H1 (cell line): Measurements from ENCODE around the gene ANKRD29. TPM values are rescaled to one million over a fixed set of nuclear protein-coding genes. Genes with fewer than 3 reads are reported as not detected.

Experiments used
- CTCF ChIA-PET: fragments of 300-600 bp; sonication (Branson Sonifier 250); formaldehyde crosslinking; loops from one replicate; lab custom pipeline; 2021; ENCODE audit not compliant: partially characterized antibody; lab: Charles Lee
- POLR2A ChIA-PET: fragments of 300-600 bp; sonication (Branson Sonifier 250); formaldehyde crosslinking; loops from one replicate; lab custom pipeline; 2021; ENCODE audit warnings: inconsistent platforms; ENCODE audit not compliant: partially characterized antibody; lab: Charles Lee
- DNase-seq, 2 experiments: peaks; one replicate each; pipeline versions ENCODE4 v3.0.0 to v3.0.0-alpha.2; 2010 to 2022; ENCODE audit warnings: low spot score in 2 of 2, low read depth in 1 of 2, mixed read lengths in 1 of 2
- FAIRE-seq: peaks from 2 replicates; lab custom pipeline; 2011; peaks lifted over from hg19 to GRCh38; lab: Jason Lieb, UNC
- H2AFZ ChIP-seq: 2 replicates; pipeline ENCODE4 v1.8.1; 2012; ENCODE audit warnings: low read length, inconsistent platforms
- H2AK5ac ChIP-seq: 2 replicates; pipeline ENCODE4 v1.6.1; 2013; ENCODE audit warnings: low read depth, low read length
- H2BK120ac ChIP-seq: replicated peaks from 2 replicates; pipeline ENCODE3; 2013; ENCODE audit warnings: low read depth, low read length, inconsistent platforms
- H2BK12ac ChIP-seq: 2 replicates; pipeline ENCODE4 v1.6.1; 2013; ENCODE audit warnings: low read depth, low read length
- H2BK15ac ChIP-seq: 2 replicates; pipeline ENCODE4 v1.6.1; 2013; ENCODE audit warnings: low read length
- H2BK20ac ChIP-seq: 2 replicates; pipeline ENCODE4 v1.6.1; 2013; ENCODE audit warnings: low read length
- H2BK5ac ChIP-seq: 2 replicates; pipeline ENCODE4 v1.6.1; 2013; ENCODE audit warnings: low read depth, low read length
- H3K14ac ChIP-seq: 2 replicates; pipeline ENCODE4 v1.6.1; 2013; ENCODE audit warnings: inconsistent platforms; ENCODE audit not compliant: insufficient read length
- H3K18ac ChIP-seq: 2 replicates; pipeline ENCODE4 v1.6.1; 2013; ENCODE audit warnings: low read length; ENCODE audit errors: extremely low read depth
- H3K23ac ChIP-seq: 2 replicates; pipeline ENCODE4 v1.6.1; 2013; ENCODE audit warnings: inconsistent platforms; ENCODE audit not compliant: insufficient read length
- H3K23me2 ChIP-seq: 2 replicates; pipeline ENCODE4 v1.6.1; 2013; ENCODE audit warnings: low read depth, low read length
- H3K27ac ChIP-seq: 2 replicates; pipeline ENCODE4 v1.6.1; 2011; ENCODE audit warnings: low read depth, low read length, inconsistent platforms
- H3K27me3 ChIP-seq, 4 experiments: replicated peaks in 1 of 4; 1 replicate in 1 of 4; 2 replicates in 3 of 4; pipeline versions ENCODE4 v1.6.1 to v1.8.1; 2011 to 2013; ENCODE audit warnings: low read length in 3 of 4, mild to moderate bottlenecking in 3 of 4, inconsistent platforms in 2 of 4, mixed read lengths in 2 of 4, moderate library complexity in 1 of 4; ENCODE audit not compliant: control insufficient read depth in 3 of 4, insufficient read depth in 3 of 4; ENCODE audit errors: extremely low read depth in 1 of 4
- H3K36me3 ChIP-seq, 4 experiments: 2 replicates each; pipeline versions ENCODE4 v1.6.1 to v1.8.1; 2011 to 2013; ENCODE audit warnings: mild to moderate bottlenecking in 4 of 4, low read length in 3 of 4, moderate library complexity in 2 of 4, control low read depth in 1 of 4, inconsistent platforms in 1 of 4; ENCODE audit not compliant: insufficient read depth in 4 of 4, control insufficient read depth in 2 of 4
- H3K4ac ChIP-seq: replicated peaks from 2 replicates; pipeline ENCODE3; 2013; ENCODE audit warnings: low read length, low read depth, mixed read lengths, inconsistent platforms; ENCODE audit not compliant: insufficient read length
- H3K4me1 ChIP-seq, 4 experiments: replicated peaks in 1 of 4; 1 replicate in 1 of 4; 2 replicates in 3 of 4; pipeline versions ENCODE4 v1.6.1 to v1.8.1; 2011 to 2013; ENCODE audit warnings: low read length in 3 of 4, inconsistent platforms in 2 of 4, mixed read lengths in 1 of 4; ENCODE audit not compliant: insufficient read depth in 4 of 4, control insufficient read depth in 3 of 4
- H3K4me2 ChIP-seq, 2 experiments: 2 replicates each; pipeline versions ENCODE4 v1.6.1 to v1.8.1; 2011 to 2013; ENCODE audit warnings: low read depth in 2 of 2, low read length in 2 of 2, control low read depth in 1 of 2, inconsistent platforms in 1 of 2, mild to moderate bottlenecking in 1 of 2; ENCODE audit not compliant: insufficient read depth in 1 of 2
- H3K4me3 ChIP-seq, 4 experiments: fragments of 200-600, 300-600 bp in 1 of 4; sonication (generic), shearing (Covaris generic), sonication (Bioruptor Twin) in 1 of 4; 2 replicates each; pipeline versions ENCODE4 v1.5.1 to v1.8.1; 2011 to 2016; ENCODE audit warnings: low read length in 4 of 4, low read depth in 3 of 4, control low read depth in 2 of 4, inconsistent platforms in 2 of 4, mild to moderate bottlenecking in 2 of 4, mixed read lengths in 1 of 4, moderate library complexity in 1 of 4; ENCODE audit not compliant: insufficient read depth in 2 of 4; ENCODE audit errors: extremely low read depth in 1 of 4
- H3K56ac ChIP-seq: replicated peaks from 2 replicates; pipeline ENCODE3; 2013; ENCODE audit warnings: low read depth, mild to moderate bottlenecking, mixed read lengths, low read length, inconsistent platforms; ENCODE audit not compliant: insufficient read length
- H3K79me1 ChIP-seq: 2 replicates; pipeline ENCODE4 v1.6.1; 2013; ENCODE audit warnings: low read depth, low read length, control low read depth
- H3K79me2 ChIP-seq, 2 experiments: 2 replicates each; pipeline versions ENCODE4 v1.6.1 to v1.8.1; 2012 to 2013; ENCODE audit warnings: low read length in 2 of 2, mild to moderate bottlenecking in 2 of 2, inconsistent platforms in 1 of 2; ENCODE audit not compliant: insufficient read depth in 2 of 2, control insufficient read depth in 1 of 2
- H3K9ac ChIP-seq, 4 experiments: replicated peaks in 1 of 4; 1 replicate in 1 of 4; 2 replicates in 3 of 4; pipeline versions ENCODE4 v1.6.1 to v1.8.1; 2011 to 2013; ENCODE audit warnings: low read depth in 3 of 4, low read length in 3 of 4, control low read depth in 2 of 4, mild to moderate bottlenecking in 2 of 4, moderate library complexity in 2 of 4, inconsistent platforms in 1 of 4; ENCODE audit errors: extremely low read depth in 1 of 4
- H3K9me3 ChIP-seq, 2 experiments: 2 replicates each; pipeline versions ENCODE4 v1.6.1 to v1.8.1; 2012 to 2013; ENCODE audit warnings: mild to moderate bottlenecking in 2 of 2, moderate library complexity in 2 of 2, control low read depth in 1 of 2, inconsistent platforms in 1 of 2, low read depth in 1 of 2, low read length in 1 of 2, mixed read lengths in 1 of 2; ENCODE audit not compliant: insufficient read depth in 2 of 2
- H4K20me1 ChIP-seq, 2 experiments: replicated peaks in 1 of 2; 2 replicates each; pipeline versions ENCODE3 to v1.8.1; 2011 to 2013; ENCODE audit warnings: inconsistent platforms in 2 of 2, low read length in 2 of 2, mild to moderate bottlenecking in 1 of 2; ENCODE audit not compliant: insufficient read depth in 2 of 2, control insufficient read depth in 1 of 2
- H4K5ac ChIP-seq: 2 replicates; pipeline ENCODE4 v1.6.1; 2013; ENCODE audit warnings: low read length, low read depth, mixed read lengths, inconsistent platforms; ENCODE audit not compliant: insufficient read length
- H4K8ac ChIP-seq: 2 replicates; pipeline ENCODE4 v1.8.0; 2013; ENCODE audit warnings: mild to moderate bottlenecking, moderate library complexity, low read length, inconsistent platforms; ENCODE audit not compliant: insufficient read depth; ENCODE audit errors: extremely low read depth
- H4K91ac ChIP-seq: replicated peaks from 2 replicates; pipeline ENCODE3; 2013; ENCODE audit warnings: low read length, mixed read lengths, inconsistent platforms; ENCODE audit not compliant: insufficient read length
- CBX5 ChIP-seq: fragments of 300-800, 300-1000 bp; sonication (generic); IDR thresholded peaks from 2 replicates; pipeline ENCODE4 v1.7.1; 2016; ENCODE audit warnings: antibody characterized with exemption, low read length, low read depth
- CEBPB ChIP-seq: IDR thresholded peaks from 2 replicates; pipeline ENCODE4 v1.6.1; 2012; ENCODE audit warnings: low read depth, low read length
- GTF2F1 ChIP-seq: IDR thresholded peaks from 2 replicates; pipeline ENCODE4 v1.6.1; 2012; ENCODE audit warnings: low read depth, low read length, improper control_type of control experiment, borderline replicate concordance
- HDAC6 ChIP-seq: IDR thresholded peaks from one replicate; pipeline ENCODE4 v1.7.1; 2012; ENCODE audit warnings: low read depth, mild to moderate bottlenecking, inconsistent platforms, low read length, moderate library complexity
- KDM5A ChIP-seq: fragments of 200-600 bp; IDR thresholded peaks from 2 replicates; pipeline ENCODE4 v1.7.1; 2012; ENCODE audit warnings: mild to moderate bottlenecking, low read length, inconsistent platforms, mixed read lengths
- SIN3A ChIP-seq, 2 experiments: IDR thresholded peaks in 1 of 2; conservative IDR thresholded peaks in 1 of 2; 2 replicates each; pipeline ENCODE4 v1.6.1; 2011 to 2012; ENCODE audit warnings: low read length in 2 of 2, improper control_type of control experiment in 1 of 2, low read depth in 1 of 2, mild to moderate bottlenecking in 1 of 2
- SP4 ChIP-seq: IDR thresholded peaks from 2 replicates; pipeline ENCODE4 v1.6.1; 2012; ENCODE audit warnings: low read length, inconsistent platforms
- SRF ChIP-seq: IDR thresholded peaks from 2 replicates; pipeline ENCODE4 v1.6.1; 2011; ENCODE audit warnings: mild to moderate bottlenecking, low read depth, low read length, moderate library complexity
- SUZ12 ChIP-seq: fragments of 200-600 bp; sonication (generic); IDR thresholded peaks from 2 replicates; pipeline ENCODE4 v1.6.1; 2012; ENCODE audit warnings: mild to moderate bottlenecking, inconsistent platforms, low read length, moderate library complexity, mixed read lengths
- TEAD4 ChIP-seq: IDR thresholded peaks from 2 replicates; pipeline ENCODE4 v1.6.1; 2012; ENCODE audit warnings: low read depth, low read length, inconsistent platforms, mixed read lengths
- WGBS, 2 experiments: shearing (Covaris generic) in 1 of 2; methylation state at CpG; one replicate each; pipeline versions ENCODE4 v1.1.6 to v1.1.7; 2013 to 2015; ENCODE audit warnings: low lambda C conversion rate in 2 of 2, mixed read lengths in 2 of 2, inconsistent platforms in 1 of 2, low coverage in 1 of 2, missing lambda C conversion rate in 1 of 2; ENCODE audit not compliant: insufficient replicate concordance in 2 of 2, insufficient coverage in 1 of 2, insufficient read length in 1 of 2; ENCODE audit errors: extremely low coverage in 1 of 2, missing lambda C conversion rate in 1 of 2; 5-methylcytosine and 5-hydroxymethylcytosine counted together
- polyA plus RNA-seq, 7 experiments: library from polyadenylated mRNA; depleted of rRNA in 3 of 7; stranded (reverse) in 5 of 7; unstranded in 2 of 7; fragments of >200 nt in 5 of 7; fragments of 200-250 nt in 2 of 7; gene quantifications; 1 replicate in 5 of 7; 2 replicates in 1 of 7; 4 replicates in 1 of 7; pipeline versions ENCODE4 v1.2.1 to v1.2.3, GENCODE V29; 2011 to 2013; ENCODE audit warnings: missing spikeins in 2 of 7, mixed read lengths in 2 of 7
- total RNA-seq: library from RNA; stranded (reverse); fragmentation: NEBNext Ultra II Directional; extraction: Animal tissue kit (Norgen Biotek cat#: 25700); gene quantifications from 2 replicates; pipeline ENCODE4 v1.2.1, GENCODE V29; 2021
- TF ChIP-seq, protein P1 (sequence below): IDR thresholded peaks from 2 replicates; pipeline ENCODE4 v1.6.1; 2011; ENCODE audit warnings: low read length, improper control_type of control experiment

The ANKRD29 gene
- total and polyA plus RNA-seq, 2 of the 8 experiments (the other 6 are each of a cell fraction or from before 2014, with no cell fraction given): 3.0 to 7.3 TPM

DNA sequence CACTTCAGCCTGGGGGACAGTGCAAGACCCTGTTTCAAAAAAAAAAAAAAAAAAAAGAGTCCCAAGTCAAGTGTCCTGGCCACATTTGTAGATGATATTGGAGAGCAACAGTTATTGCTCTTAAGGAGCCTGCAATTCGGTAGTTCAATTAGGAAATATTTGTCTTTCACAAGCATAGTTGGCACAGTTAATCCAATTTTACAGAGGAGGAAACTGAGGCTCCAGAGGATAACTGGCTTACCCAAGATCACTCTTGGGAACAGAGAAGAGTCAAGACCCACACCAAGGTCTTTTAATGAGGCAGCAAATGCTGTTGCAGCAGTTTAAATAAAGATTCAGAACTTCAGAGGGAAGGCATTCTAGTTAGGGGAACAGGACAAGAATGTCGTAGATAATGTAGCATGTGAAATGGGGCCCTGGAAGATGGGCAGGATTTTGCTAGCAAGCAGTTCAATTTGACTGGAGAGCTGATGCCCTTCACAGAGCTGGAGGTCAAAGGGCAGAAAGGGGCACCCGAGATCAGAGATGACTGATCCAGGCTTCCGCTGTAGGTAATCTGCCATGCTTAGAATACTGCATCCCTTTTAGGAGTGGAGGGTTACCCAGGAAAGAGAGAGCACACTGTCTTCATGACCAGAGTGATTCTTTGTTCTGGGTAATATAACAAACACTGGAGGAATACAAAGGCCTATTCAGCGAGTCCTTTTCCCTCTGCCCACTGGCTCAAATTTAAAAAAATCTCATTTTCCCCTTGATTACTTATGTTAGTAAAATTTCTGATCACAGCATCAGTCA is 79.4 kb downstream of the ANKRD29 start:
- H3K18ac ChIP-seq: no peak overlapping the region
- POLR2A ChIA-PET: no interaction called here
- no peak overlapping the region for H3K4me3 ChIP-seq
- DNase-seq (no peak), FAIRE-seq (no peak)
- H2BK5ac ChIP-seq: no peak overlapping the region
- no peak overlapping the region for H3K4me2 ChIP-seq
- H3K36me3 ChIP-seq: peaks cover 0 to 4% (median 0%) of the 10 kb centered on the region in 4 experiments; a peak in 1 of 8 replicates
- H3K27ac ChIP-seq: no peak overlapping the region
- H3K79me2 ChIP-seq: peaks cover 0 to 62% of the 10 kb centered on the region in 2 experiments; a peak in 2 of 4 replicates
- no peak overlapping the region for H3K23ac ChIP-seq
- H4K20me1 ChIP-seq: peaks cover 0 to 4% of the 10 kb centered on the region in 2 experiments
- H2BK20ac ChIP-seq: no peak overlapping the region
- no peak overlapping the region for H3K56ac ChIP-seq
- no peak overlapping the region for H2AK5ac ChIP-seq
- H2BK15ac ChIP-seq: no peak overlapping the region
- no peak overlapping the region for H2AFZ ChIP-seq
- H3K4ac ChIP-seq: no peak overlapping the region
- no peak overlapping the region for H4K5ac ChIP-seq
- peaks cover 0 to 3% (median 1%) of the 10 kb centered on the region in 4 experiments; a peak in 3 of 7 replicates for H3K4me1 ChIP-seq
- no peak overlapping the region for H4K91ac ChIP-seq
- no peaks in the 10 kb centered on the region for H3K9me3 ChIP-seq
- H3K9ac ChIP-seq: no peak overlapping the region
- peaks cover 12% of the 10 kb centered on the region for H3K79me1 ChIP-seq
- WGBS, 2 experiments: 88% methylated on average over 5 of the region's 5 CpGs; no CpG with 5 or more reads in 1 of the 2 experiments
- H4K8ac ChIP-seq: no peak overlapping the region
- no peak overlapping the region for H3K14ac ChIP-seq
- H3K23me2 ChIP-seq: peaks cover 9% of the 10 kb centered on the region
- CTCF ChIA-PET: interaction anchor here (0.6 to 2.2 kb wide), 2 partner anchors 14 to 221 kb away, joined by 4 to 9 read pairs; no protein-coding TSS in a partner anchor
- H3K27me3 ChIP-seq: peaks cover 0 to 2% (median 0%) of the 10 kb centered on the region in 4 experiments; a peak in 1 of 7 replicates
- no peak overlapping the region for H2BK120ac ChIP-seq
- no peak overlapping the region for H2BK12ac ChIP-seq
- TF ChIP-seq KDM5A (no peak), SRF (no peak), SIN3A (conservative IDR thresholded peaks at IDR 0.05 in 1 of 2, IDR thresholded peaks at IDR 0.05 in 1 of 2; ENCODE audit: low read depth in 1 of 2, low read length in 2 of 2) (no peak), CBX5 (no peak), GTF2F1 (no peak), TEAD4 (no peak), CEBPB (no peak), SP4 (no peak), SUZ12 (no peak), HDAC6 (no peak)
- TF ChIP-seq, protein P1, sequence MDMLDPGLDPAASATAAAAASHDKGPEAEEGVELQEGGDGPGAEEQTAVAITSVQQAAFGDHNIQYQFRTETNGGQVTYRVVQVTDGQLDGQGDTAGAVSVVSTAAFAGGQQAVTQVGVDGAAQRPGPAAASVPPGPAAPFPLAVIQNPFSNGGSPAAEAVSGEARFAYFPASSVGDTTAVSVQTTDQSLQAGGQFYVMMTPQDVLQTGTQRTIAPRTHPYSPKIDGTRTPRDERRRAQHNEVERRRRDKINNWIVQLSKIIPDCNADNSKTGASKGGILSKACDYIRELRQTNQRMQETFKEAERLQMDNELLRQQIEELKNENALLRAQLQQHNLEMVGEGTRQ: no peak
